HG02970 (cell line): ENCODE results near the gene SIAH2.

Source experiments
- ATAC-seq: cut with Tn5 transposase; IDR thresholded peaks from one replicate; pipeline ENCODE4 v1.9.1; 2021; ENCODE audit warnings: mild to moderate bottlenecking, moderate library complexity, moderate number of reproducible peaks; ENCODE audit not compliant: unreplicated experiment, low FRiP score

Gene SIAH2

GRCh38 chr3:150754896-150755295 lies 8.1 kb downstream of the SIAH2 start:
- no peak for ATAC-seq

GRCh38 chr3:150751781-150752263 lies 11.1 kb downstream of the SIAH2 start:
- no peak for ATAC-seq

- ATAC-seq: no peak
Observed at GRCh38 chr3:150749255-150749654, 13.7 kb downstream of the SIAH2 start.

GRCh38 chr3:150748684-150749047 lies 14.3 kb downstream of the SIAH2 start:
- ATAC-seq: no peak

- ATAC-seq: no peak
Observed at GRCh38 chr3:150747886-150748683, 14.9 kb downstream of the SIAH2 start.

- no peak for ATAC-seq
Observed at GRCh38 chr3:150746791-150747590, 16.0 kb downstream of the SIAH2 start.

GRCh38 chr3:150745832-150746231 lies 17.1 kb downstream of the SIAH2 start:
- no peak for ATAC-seq

GRCh38 chr3:150744919-150745211 lies 18.1 kb downstream of the SIAH2 start:
- ATAC-seq: no peak

GRCh38 chr3:150744041-150744918 lies 18.7 kb downstream of the SIAH2 start:
- no peak for ATAC-seq

GRCh38 chr3:150743508-150743907 lies 19.5 kb downstream of the SIAH2 start:
- ATAC-seq: no peak

GRCh38 chr3:150742679-150743078 lies 20.3 kb downstream of the SIAH2 start:
- no peak for ATAC-seq

GRCh38 chr3:150742141-150742523 lies 20.8 kb downstream of the SIAH2 start:
- ATAC-seq: no peak

- ATAC-seq: no peak
Observed at GRCh38 chr3:150741497-150742140, 21.4 kb downstream of the SIAH2 start.

GRCh38 chr3:150740733-150741496 lies 22.1 kb downstream of the SIAH2 start:
- no peak for ATAC-seq

GRCh38 chr3:150739877-150740645 lies 22.9 kb downstream of the SIAH2 start:
- no peak for ATAC-seq

- no peak for ATAC-seq
Observed at GRCh38 chr3:150739200-150739863, 23.6 kb downstream of the SIAH2 start.

GRCh38 chr3:150738688-150739087 lies 24.3 kb downstream of the SIAH2 start:
- no peak for ATAC-seq

- ATAC-seq: no peak
Observed at GRCh38 chr3:150737874-150738679, 24.9 kb downstream of the SIAH2 start.
